K562 (cell line): Measurements from ENCODE around the gene LMCD1. TPM values are rescaled to one million over a fixed set of nuclear protein-coding genes. Genes with fewer than 3 reads are reported as not detected.
A peak's percentile ranks its signal among the peaks of the same experiment; 100 is the strongest.

Experiments used
- ATAC-seq: fragments of 200-7000 bp; cut with Tn5 transposase; 3 replicates; pipeline ENCODE4 v1.9.1; 2020; ENCODE audit warnings: moderate library complexity
- BruUV-seq: library from RNA; stranded (reverse); fragments of 400-500 nt; replicated peaks from 2 replicates; lab custom pipeline; 2021; lab: Mats Ljungman, UMichigan
- CTCF ChIA-PET: fragments of 300-600 bp; formaldehyde crosslinking; extraction: SDS; loops from one replicate; lab custom pipeline; 2021; ENCODE audit warnings: low intra/inter-chr PET ratio; lab: Yijun Ruan, JAX
- POLR2A ChIA-PET: fragments of 300-600, 350-650 bp; sonication (Branson Sonifier 250); formaldehyde crosslinking; extraction: SDS; loops from one replicate; lab custom pipeline; 2021; ENCODE audit warnings: antibody characterized with exemption, inconsistent platforms; lab: Yijun Ruan, JAX
- DNase-seq, 4 experiments: peaks; one replicate each; pipeline versions ENCODE4 v3.0.0 to v3.0.0-alpha.2; 2011 to 2018; ENCODE audit warnings: low spot score in 3 of 4, mixed read lengths in 3 of 4; ENCODE audit errors: extremely low read depth in 1 of 4
- FAIRE-seq: peaks from 2 replicates; lab custom pipeline; 2011; peaks lifted over from hg19 to GRCh38; lab: Jason Lieb, UNC
- H2AFZ ChIP-seq: 2 replicates; pipeline ENCODE4 v1.6.0; 2011; ENCODE audit warnings: low read depth, low read length, control low read depth, inconsistent platforms
- H3K27ac ChIP-seq: fragments of 200-600 bp; 3 replicates; pipeline ENCODE4 v1.8.0; 2011; ENCODE audit warnings: low read depth, mild to moderate bottlenecking, control low read depth, inconsistent platforms, low read length, moderate library complexity, mixed read lengths; ENCODE audit errors: extremely low read depth
- H3K27me3 ChIP-seq, 2 experiments: fragments of 300-600 bp in 1 of 2; 2 replicates in 1 of 2; 3 replicates in 1 of 2; pipeline versions ENCODE4 v1.6.0 to v1.8.0; 2011; ENCODE audit warnings: inconsistent platforms in 2 of 2, low read length in 2 of 2, mild to moderate bottlenecking in 1 of 2, mixed read lengths in 1 of 2, moderate library complexity in 1 of 2; ENCODE audit not compliant: control insufficient read depth in 2 of 2, insufficient read depth in 2 of 2
- H3K36me3 ChIP-seq: fragments of 300-600 bp; 3 replicates; pipeline ENCODE4 v1.8.0; 2011; ENCODE audit warnings: mild to moderate bottlenecking, low read length, inconsistent platforms; ENCODE audit not compliant: control insufficient read depth, insufficient read depth
- H3K4me1 ChIP-seq, 2 experiments: fragments of 200-600 bp in 1 of 2; replicated peaks in 1 of 2; 2 replicates in 1 of 2; 3 replicates in 1 of 2; pipeline versions ENCODE4 v1.5.1 to v1.8.0; 2011; ENCODE audit warnings: inconsistent platforms in 2 of 2, low read length in 2 of 2, mild to moderate bottlenecking in 1 of 2, mixed read lengths in 1 of 2, moderate library complexity in 1 of 2; ENCODE audit not compliant: control insufficient read depth in 2 of 2, insufficient read depth in 2 of 2
- H3K4me2 ChIP-seq: 2 replicates; pipeline ENCODE4 v1.6.1; 2011; ENCODE audit warnings: low read length, control low read depth, inconsistent platforms, mixed read lengths; ENCODE audit not compliant: insufficient read depth
- H3K4me3 ChIP-seq: fragments of 200-600 bp; sonication (generic), shearing (Covaris generic); 2 replicates; pipeline ENCODE4 v1.5.1; 2016; ENCODE audit warnings: control low read depth, inconsistent platforms
- H3K79me2 ChIP-seq: fragments of 200-600 bp; 3 replicates; pipeline ENCODE4 v1.8.0; 2011; ENCODE audit warnings: low read length, inconsistent platforms; ENCODE audit not compliant: control insufficient read depth, insufficient read depth
- H3K9ac ChIP-seq, 2 experiments: 2 replicates each; pipeline versions ENCODE4 v1.6.0 to v1.6.1; 2011; ENCODE audit warnings: low read depth in 2 of 2, low read length in 2 of 2, control low read depth in 1 of 2, inconsistent platforms in 1 of 2, mild to moderate bottlenecking in 1 of 2, mixed read lengths in 1 of 2; ENCODE audit not compliant: insufficient read depth in 1 of 2
- H3K9me1 ChIP-seq: one replicate; pipeline ENCODE4 v1.6.0; 2011; ENCODE audit warnings: inconsistent platforms, mild to moderate bottlenecking, low read length, moderate library complexity; ENCODE audit not compliant: control insufficient read depth, insufficient read depth
- H3K9me3 ChIP-seq: replicated peaks from 2 replicates; pipeline ENCODE4 v1.5.1; 2011; ENCODE audit warnings: low read depth, low read length, inconsistent platforms; ENCODE audit not compliant: control insufficient read depth, insufficient read depth
- H4K20me1 ChIP-seq: replicated peaks from 2 replicates; pipeline ENCODE4 v1.6.1; 2011; ENCODE audit warnings: low read length, inconsistent platforms, mixed read lengths; ENCODE audit not compliant: control insufficient read depth, insufficient read depth
- ARID4B ChIP-seq: sonication (generic); formaldehyde crosslinking; IDR thresholded peaks from 2 replicates; pipeline ENCODE4 v1.8.0; 2022; ENCODE audit warnings: mild to moderate bottlenecking, missing genetic modification reagents
- CTBP1 ChIP-seq: fragments of 450-650 bp; IDR thresholded peaks from 2 replicates; pipeline ENCODE4 v1.6.1; 2016; ENCODE audit warnings: borderline replicate concordance
- DACH1 ChIP-seq: fragments of 450-650 bp; IDR thresholded peaks from 2 replicates; pipeline ENCODE4 v1.6.1; 2018; ENCODE audit not compliant: partially characterized antibody
- DEAF1 ChIP-seq: fragments of 450-650 bp; formaldehyde crosslinking; IDR thresholded peaks from 2 replicates; pipeline ENCODE4 v1.4.0; 2020; ENCODE audit warnings: mild to moderate bottlenecking, moderate library complexity
- DPF2 ChIP-seq: fragments of 450-650 bp; IDR thresholded peaks from 2 replicates; pipeline ENCODE4 v1.6.1; 2016
- HMGXB4 ChIP-seq: sonication (generic); formaldehyde crosslinking; IDR thresholded peaks from 2 replicates; pipeline ENCODE4 v1.8.1; 2023; ENCODE audit warnings: mild to moderate bottlenecking, missing genetic modification reagents
- PCBP1 ChIP-seq: fragments of 200-400 bp; formaldehyde crosslinking; IDR thresholded peaks from 2 replicates; pipeline ENCODE4 v1.6.1; 2018; ENCODE audit warnings: mild to moderate bottlenecking, low read depth, low read length; ENCODE audit not compliant: poor library complexity, severe bottlenecking
- SRSF1 ChIP-seq: fragments of 200-400 bp; formaldehyde crosslinking; IDR thresholded peaks from 2 replicates; pipeline ENCODE4 v1.6.1; 2017; ENCODE audit warnings: mild to moderate bottlenecking, low read depth, low read length, moderate library complexity
- WGBS: fragments of 100-300 bp; shearing (Covaris generic); methylation state at CpG from one replicate; pipeline ENCODE4 v1.1.6; 2016; ENCODE audit warnings: low coverage, mixed read lengths; ENCODE audit not compliant: insufficient coverage; ENCODE audit errors: missing lambda C conversion rate; 5-methylcytosine and 5-hydroxymethylcytosine counted together
- in situ Hi-C: fragments of 300-500 bp; cut with MboI; formaldehyde crosslinking; loops from 4 replicates; pipeline ENCODE4 v1.15.0; 2018; ENCODE audit warnings: inconsistent platforms, mixed read lengths
- intact Hi-C: fragments of 100-400 bp; cut with micrococcal nuclease; formaldehyde crosslinking; loops from 2 replicates; pipeline ENCODE4 v1.14.2; 2022
- polyA plus RNA-seq, 8 experiments: library from polyadenylated mRNA; depleted of rRNA in 4 of 8; stranded (reverse) in 5 of 8; unstranded in 3 of 8; fragments of >200 nt; fragmentation: Nextera tagmentation in 2 of 8; fragmentation: Illumina TruSeq in 1 of 8; extraction: Ambion mirVana in 2 of 8; extraction: Trizol in 1 of 8; gene quantifications; 2 replicates each; pipeline versions ENCODE4 v1.2.1 to v1.2.3, GENCODE V29; 2011 to 2014; ENCODE audit warnings: inconsistent platforms in 1 of 8, missing spikeins in 1 of 8
- total RNA-seq, 7 experiments: library from RNA; depleted of rRNA in 6 of 7; stranded (reverse); fragments of >200 nt in 6 of 7; fragmentation: Illumina TruSeq in 2 of 7; extraction: Trizol in 2 of 7; gene quantifications; 2 replicates each; pipeline versions ENCODE4 v1.2.1 to v1.2.3, GENCODE V29; 2011 to 2021; ENCODE audit warnings: low replicate concordance in 1 of 7

Gene LMCD1
- total and polyA plus RNA-seq, 9 of the 15 experiments (the other 6 are each of a cell fraction or from before 2014, with no cell fraction given) = 0.60 TPM; not detected in 8

- TF ChIP-seq DPF2 = no peak
- TF ChIP-seq DACH1 = no peak
- no peak for TF ChIP-seq CTBP1
- POLR2A ChIA-PET = interaction anchor here (0.6 kb wide), 1 partner anchor 71 kb away, joined by 4 read pairs; no protein-coding TSS in a partner anchor
- H3K9ac ChIP-seq = peak overlapping the region in 1 of 2 experiments; percentile 17; a peak in 1 of 4 replicates
- ATAC-seq = peak; percentile 25; the same call in 1 of the 3 replicates
- H3K9me1 ChIP-seq = no peaks in the 10 kb centered on the region
- peak overlapping the region; percentile 62; the same call in 1 of the 2 replicates for H2AFZ ChIP-seq
- WGBS = 6% methylated on average over 8 of the region's 8 CpGs
- H4K20me1 ChIP-seq = no peaks in the 10 kb centered on the region
- peak overlapping the region; percentile 29; the same call in 1 of the 2 replicates for H3K4me2 ChIP-seq
- intact Hi-C loops (no loop called here), in situ Hi-C loops (no loop called here)
- H3K4me1 ChIP-seq = no peaks in the 10 kb centered on the region
- no peaks in the 10 kb centered on the region for H3K9me3 ChIP-seq
- no peak for DNase-seq
- BruUV-seq = no TSS peak
- peaks cover 3 to 41% of the 10 kb centered on the region in 2 experiments; a peak in 3 of 5 replicates for H3K27me3 ChIP-seq
- H3K27ac ChIP-seq = no peak overlapping the region
- CTCF ChIA-PET = no interaction called here
- FAIRE-seq = no peak
- no peaks in the 10 kb centered on the region for H3K36me3 ChIP-seq
- no peak overlapping the region for H3K4me3 ChIP-seq
- no peaks in the 10 kb centered on the region for H3K79me2 ChIP-seq
These were observed 109.3 kb downstream of the LMCD1 start for GRCh38 chr3:8610951-8611350.

- CTCF ChIA-PET = no interaction called here
- Histone ChIP-seq H3K79me2 (no peaks in the 10 kb centered on the region), H3K4me1 (no peaks in the 10 kb centered on the region), H3K4me2 (no peak overlapping the region), H3K27me3 (peaks cover 0 to 9% of the 10 kb centered on the region in 2 experiments; a peak in 2 of 5 replicates), H4K20me1 (no peaks in the 10 kb centered on the region), H3K9ac (no peak overlapping the region), H3K27ac (no peak overlapping the region), H3K9me3 (no peaks in the 10 kb centered on the region), H2AFZ (no peak overlapping the region), H3K9me1 (no peaks in the 10 kb centered on the region), H3K4me3 (no peak overlapping the region), H3K36me3 (no peaks in the 10 kb centered on the region)
- ATAC-seq = no peak
- no peak for DNase-seq
- FAIRE-seq = no peak
- BruUV-seq = no TSS peak
- POLR2A ChIA-PET = no interaction called here
- whole genome bisulfite sequencing = 2% methylated on average over 5 of the region's 5 CpGs
- intact Hi-C loops (no loop called here), in situ Hi-C loops (no loop called here)
- TF ChIP-seq SRSF1 = no peak
- TF ChIP-seq DEAF1 (CRISPR knock-in tag) = no peak
- no peak for TF ChIP-seq ARID4B (CRISPR knock-in tag)
- no peak for TF ChIP-seq PCBP1
- no peak for TF ChIP-seq HMGXB4 (CRISPR knock-in tag)
These were observed 116.3 kb downstream of the LMCD1 start for GRCh38 chr3:8617921-8618320.
